GM21526 (cell line): ENCODE data around the gene NPC2.

Experiments
- ATAC-seq: cut with Tn5 transposase; IDR thresholded peaks from one replicate; pipeline ENCODE4 v1.9.1; 2021; ENCODE audit warnings: moderate library complexity; ENCODE audit not compliant: unreplicated experiment, low FRiP score

NPC2 gene

DNA sequence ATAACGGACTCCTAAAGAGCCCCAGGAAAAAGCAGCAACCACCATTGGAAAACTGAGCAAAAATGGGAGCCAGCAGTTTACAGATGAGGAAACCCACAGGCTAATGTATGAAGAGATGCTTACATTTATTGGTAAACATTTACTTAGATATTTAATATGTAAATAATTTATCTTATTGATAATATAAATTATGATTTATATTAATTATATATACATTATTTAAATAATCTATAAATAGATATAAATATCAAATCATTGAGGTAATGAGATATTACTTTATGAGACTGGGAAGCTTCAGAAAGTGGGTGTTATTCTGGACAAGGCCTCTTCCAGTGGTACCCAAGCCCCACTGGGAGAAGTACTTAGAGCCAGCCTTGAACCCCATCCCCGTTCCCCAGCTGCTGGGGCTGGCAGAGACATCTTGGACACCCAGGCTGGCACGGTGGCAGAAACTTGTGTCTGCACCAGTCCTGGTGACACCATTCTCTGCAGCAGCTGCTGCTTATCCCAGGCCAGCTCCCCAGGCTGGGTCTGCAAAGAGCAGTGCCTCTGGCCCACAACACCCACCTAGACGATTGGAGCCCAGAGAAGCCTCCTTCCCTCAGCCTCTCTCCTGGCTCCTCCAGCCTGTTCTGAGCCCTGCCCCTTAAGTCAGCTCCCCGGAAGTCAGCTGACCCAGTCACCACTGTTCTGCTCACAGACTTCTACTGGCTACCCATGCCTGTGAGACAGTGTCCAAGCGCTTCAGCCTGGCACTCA is 26.4 kb upstream of the NPC2 start:
- no peak for ATAC-seq

- no peak for ATAC-seq
Measured at GRCh38 chr14:74518221-74518620, 25.1 kb upstream of the NPC2 start.

DNA sequence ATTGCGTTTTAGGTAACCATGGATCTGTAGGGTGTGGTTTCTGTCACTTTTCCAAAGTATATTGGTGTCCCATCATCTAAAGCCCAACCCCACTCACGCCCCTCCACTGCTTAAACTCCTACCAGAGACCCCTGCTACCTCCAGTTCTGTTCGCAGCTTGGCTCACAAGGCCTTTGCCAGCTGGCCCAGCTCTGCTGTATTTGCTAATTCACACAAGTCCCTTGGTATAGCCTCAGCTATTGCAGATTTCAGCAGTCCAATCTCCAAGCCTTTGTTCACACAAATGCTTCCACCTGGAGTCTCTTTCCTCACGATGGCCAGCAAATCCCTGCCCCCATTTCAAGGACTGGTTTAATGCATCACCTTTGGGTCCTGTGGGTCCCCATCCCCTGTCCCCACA is 24.6 kb upstream of the NPC2 start:
- ATAC-seq, result no peak

GRCh38 chr14:74516451-74517160 is 23.5 kb upstream of the NPC2 start:
- no peak for ATAC-seq

GRCh38 chr14:74515891-74516412 is 22.8 kb upstream of the NPC2 start:
- ATAC-seq, result no peak

GRCh38 chr14:74514471-74514941 is 21.4 kb upstream of the NPC2 start:
- ATAC-seq, result no peak

DNA sequence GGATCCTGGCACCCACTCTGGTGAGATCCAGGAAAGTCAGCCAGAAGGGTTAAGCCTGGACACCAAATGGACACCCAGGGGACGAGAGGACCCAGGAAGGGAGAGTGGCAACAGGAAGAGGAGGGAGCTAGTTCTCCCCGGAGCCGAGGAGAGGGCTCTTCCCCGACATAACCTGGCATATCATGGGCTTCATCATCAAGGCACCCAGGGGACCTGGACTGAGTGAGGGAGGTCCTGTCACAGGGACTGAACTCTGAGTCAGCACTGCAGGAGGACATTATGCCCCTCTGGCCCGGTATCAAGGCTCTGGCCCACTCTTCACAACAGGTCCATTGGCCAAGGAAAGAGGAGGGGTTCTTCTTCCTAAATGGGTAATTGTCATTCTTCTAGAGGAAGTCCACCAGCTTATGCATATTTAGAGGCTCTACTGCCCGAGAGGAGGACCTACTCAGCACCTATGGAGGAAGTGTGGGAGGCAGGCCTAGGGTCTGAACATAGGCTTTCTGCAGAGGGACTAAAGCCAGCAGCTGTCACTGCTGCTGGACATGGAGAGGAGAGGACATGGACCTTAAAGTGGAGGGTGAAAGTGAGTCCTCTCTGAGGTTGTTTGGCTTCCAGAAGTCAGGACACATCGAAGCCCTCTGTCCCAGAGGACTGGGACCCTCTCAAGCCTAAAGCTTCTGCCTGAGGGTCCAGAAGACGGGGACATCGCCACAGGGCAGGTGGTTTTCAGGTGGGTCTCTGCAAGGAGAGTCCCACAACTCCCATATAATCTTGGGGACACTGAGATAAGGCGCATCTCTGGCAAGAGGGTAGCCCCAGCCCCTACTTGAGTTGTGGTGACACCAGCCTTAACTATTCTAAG is 19.1 kb upstream of the NPC2 start:
- ATAC-seq, result no peak

- no peak for ATAC-seq
Measured at GRCh38 chr14:74510959-74511409, 17.9 kb upstream of the NPC2 start.

DNA sequence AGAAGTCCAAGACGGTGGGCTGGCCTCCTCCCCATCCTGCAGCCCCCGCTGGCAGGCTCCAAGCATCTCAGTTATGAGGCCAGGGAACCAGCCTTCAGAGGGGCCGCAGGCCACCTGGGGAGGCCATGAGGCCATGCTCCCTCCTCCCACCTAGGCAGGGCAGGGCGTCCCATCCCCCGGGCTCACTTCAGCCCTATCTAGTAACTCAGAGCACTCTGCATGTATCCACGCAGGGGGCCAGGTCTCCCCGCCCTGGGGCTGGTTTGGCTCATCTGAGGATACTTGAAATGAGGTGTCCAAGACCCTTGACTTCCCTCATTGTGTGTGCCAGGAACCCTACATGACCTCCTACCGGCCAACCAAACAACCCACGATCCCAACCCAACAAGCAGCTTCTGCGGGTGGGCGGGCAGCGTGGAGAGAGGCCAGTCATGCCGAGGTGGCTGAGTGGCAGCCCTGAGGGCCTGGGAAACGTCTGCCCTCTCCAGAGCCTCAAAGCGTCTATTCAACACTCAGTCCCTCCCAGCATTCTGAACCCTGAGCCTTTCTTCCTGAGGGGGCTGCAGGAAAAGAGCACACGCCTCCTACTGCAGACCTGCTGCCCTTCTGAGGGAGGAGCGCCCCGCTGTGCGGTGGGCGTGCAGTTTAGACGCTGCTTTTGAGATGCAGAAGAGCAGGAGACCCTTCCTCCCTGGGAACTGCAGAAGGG is 17.3 kb upstream of the NPC2 start:
- no peak for ATAC-seq

- ATAC-seq, result no peak
Measured at GRCh38 chr14:74509587-74510222, 16.6 kb upstream of the NPC2 start.

DNA sequence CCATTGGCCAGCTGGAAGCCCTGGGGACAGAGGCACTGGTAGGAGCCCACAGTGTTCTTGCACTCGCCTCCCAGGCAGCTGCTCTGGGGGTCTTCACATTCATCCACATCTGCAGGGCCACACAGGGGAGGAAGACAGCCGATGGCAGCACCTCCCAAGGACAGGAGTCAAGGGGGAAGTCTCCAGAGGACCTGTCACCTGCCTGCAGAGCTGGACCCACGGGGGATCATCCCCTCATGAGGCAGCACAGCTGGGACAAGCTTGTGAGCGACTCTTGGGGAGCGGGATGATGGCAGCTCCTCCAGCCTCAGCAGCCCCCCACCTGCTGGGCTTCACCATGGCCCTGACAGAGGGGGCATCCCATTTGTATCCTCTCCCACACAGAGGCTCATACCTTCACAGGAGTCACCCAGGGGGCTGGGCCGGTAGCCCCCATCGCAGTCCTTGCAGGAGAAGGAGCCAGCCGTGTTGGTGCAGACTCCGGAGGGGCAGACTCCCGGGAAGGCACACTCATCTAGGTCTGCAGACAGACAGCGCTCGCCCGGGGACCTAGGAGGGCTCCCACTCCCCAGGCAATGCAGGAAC is 15.8 kb upstream of the NPC2 start:
- no peak for ATAC-seq

DNA sequence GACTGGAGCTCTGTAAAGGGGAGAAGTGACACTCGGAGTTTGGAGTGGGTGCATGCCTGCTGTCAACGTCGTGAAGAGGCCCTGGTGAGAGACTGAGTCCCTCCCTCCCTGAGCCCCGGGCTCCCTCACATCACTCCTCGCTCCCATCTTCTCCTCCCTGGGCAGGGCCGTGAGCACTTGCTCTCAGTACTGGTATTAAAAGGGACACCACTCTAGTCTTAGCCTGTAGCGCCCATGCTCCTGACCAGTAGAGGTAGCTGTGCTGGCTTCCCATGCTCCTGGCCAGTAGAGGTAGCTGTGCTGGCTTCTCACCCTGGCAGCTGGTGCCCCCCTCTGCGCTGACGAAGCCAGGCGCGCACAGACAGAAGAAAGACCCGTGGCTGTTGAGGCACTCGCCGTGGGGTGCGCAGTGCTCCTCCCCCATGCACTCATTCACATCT is 15.2 kb upstream of the NPC2 start:
- no peak for ATAC-seq

DNA sequence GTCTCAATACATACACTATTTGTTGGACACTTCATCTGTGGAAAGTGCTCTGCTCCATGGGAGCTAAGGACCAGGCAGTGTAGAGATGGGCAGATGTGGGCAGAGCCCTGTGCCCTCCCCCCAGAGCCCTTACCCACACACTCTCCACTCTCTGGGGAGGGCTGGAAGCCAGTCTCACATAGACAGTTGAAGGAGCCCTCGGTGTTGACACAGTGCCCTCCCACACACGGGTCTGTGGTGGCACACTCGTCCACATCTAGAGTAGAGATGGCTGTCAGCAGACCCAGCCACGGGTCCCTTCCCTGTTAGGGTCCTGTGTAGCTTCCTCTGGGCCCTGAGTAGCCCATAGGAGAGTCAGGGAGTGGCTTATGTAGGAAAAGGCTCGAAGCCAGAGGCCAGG is 14.7 kb upstream of the NPC2 start:
- no peak for ATAC-seq

GRCh38 chr14:74507085-74507484 is 14.0 kb upstream of the NPC2 start:
- ATAC-seq, result no peak

- no peak for ATAC-seq
Measured at GRCh38 chr14:74506411-74506851, 13.3 kb upstream of the NPC2 start.

DNA sequence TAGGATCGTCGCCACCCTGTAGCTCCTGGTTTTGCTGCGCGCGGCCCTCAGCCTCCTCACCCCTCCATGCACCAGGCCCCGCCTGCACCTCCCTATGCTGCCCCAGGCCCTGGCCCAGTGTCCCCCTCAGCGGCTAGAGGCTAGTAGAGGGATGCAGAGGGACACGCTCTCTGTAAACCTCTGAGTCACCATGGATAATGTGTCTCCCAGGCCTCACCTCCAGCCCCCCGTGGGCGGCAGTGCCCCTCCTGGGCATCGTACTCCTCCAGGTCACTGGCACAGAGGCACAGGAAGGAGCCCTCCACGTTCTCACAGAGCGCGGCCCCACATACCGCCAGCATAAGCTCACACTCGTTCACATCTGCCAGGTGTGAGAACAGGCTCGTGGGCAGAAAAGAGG is 12.7 kb upstream of the NPC2 start:
- ATAC-seq, result no peak

DNA sequence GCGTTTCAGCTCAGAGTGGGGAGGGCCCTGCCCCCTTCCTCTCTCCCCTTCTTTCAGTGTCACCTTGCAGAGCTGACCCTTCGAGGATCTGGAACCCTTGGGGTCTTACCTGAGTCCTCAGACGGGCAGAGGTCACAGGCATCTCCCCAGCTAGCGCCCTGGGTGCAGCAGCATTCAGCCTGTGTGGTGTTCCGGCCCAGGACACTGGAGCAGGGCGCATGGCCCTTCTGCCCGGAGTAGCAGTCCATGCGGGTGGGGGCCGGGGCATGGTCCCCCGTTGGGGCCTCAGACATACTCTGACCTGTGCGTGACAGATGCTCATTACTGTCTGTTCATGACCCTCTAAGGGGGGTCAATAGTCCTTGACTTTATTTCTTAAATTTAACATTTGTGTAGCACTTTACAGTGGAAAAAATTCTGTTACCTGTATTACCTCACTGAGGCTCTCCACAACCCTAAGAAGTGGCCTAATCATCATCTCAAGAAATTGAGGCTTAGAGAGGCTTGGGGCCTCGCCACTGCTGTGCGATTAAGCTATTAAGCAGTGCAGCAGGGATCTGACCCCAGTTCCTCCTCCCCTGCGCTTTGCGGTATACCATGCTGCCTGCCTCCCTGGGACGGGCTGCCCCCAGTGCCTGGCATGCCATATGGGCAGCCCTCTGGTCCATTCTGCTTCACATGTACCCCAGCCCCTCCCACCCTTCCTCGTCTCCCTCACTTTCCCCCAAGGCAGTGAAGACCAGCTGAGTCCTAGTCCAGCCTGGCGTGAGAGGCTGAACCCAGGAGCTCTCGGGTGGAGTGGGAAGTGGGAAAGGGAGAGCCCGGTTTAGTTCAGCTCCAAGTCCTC is 12.0 kb upstream of the NPC2 start:
- ATAC-seq, result no peak

DNA sequence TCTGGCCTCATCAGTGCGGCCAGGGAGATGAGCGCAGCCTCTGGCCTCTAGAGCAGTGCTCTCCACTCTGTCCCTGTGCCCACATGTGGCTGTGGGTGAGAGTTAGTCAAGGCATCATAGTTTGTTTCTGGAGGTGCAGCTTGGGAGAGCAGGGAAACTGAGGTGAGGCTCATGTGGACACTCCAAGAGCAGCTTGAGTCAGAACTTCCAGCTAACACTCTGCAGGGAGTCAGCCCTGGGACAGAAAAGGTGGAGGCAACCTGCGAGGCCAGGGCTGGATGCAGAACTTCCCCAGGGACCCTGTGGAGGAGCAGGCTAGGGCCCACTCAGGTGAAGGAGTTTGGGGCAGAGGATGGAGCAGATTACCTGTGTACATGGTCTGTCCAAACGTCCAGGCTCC is 11.3 kb upstream of the NPC2 start:
- ATAC-seq, result no peak
